Activated T-helper 9 cell treated with anti-CD3 and anti-CD28 coated beads, Interleukin-2, amount 50 U/mL, for 16 hours (primary cell): Measurements from ENCODE around the gene NRL.
"Not testable (repeated sequence)": the region's sequence is repeated elsewhere in the genome, so short reads cannot be mapped to it uniquely, and the experiment has no call there.

Source experiments
- DNase-seq: peaks from one replicate; pipeline ENCODE4 v3.0.0-alpha.2; 2020; ENCODE audit warnings: low read depth

Gene NRL

GRCh38 chr14:24051789-24052655, 62.7 kb downstream of the NRL start, which contains the start of gene CARMIL3:
TSS of gene CARMIL3 (plus strand) at chr14:24052009. CDS start at chr14:24052154, 145 bp downstream.
- peak; percentile 46 for DNase-seq

GRCh38 chr14:24051176-24051788, 63.5 kb downstream of the NRL start:
- no peak for DNase-seq

GRCh38 chr14:24050753-24051152, 64.0 kb downstream of the NRL start:
- DNase-seq = not testable (repeated sequence)

- DNase-seq = not testable (repeated sequence)
Measured at GRCh38 chr14:24049002-24049401, 65.7 kb downstream of the NRL start.

- DNase-seq = no peak
Measured at GRCh38 chr14:24042746-24043145, 72.0 kb downstream of the NRL start.

GRCh38 chr14:24040692-24041091, 74.1 kb downstream of the NRL start:
- DNase-seq = no peak

- DNase-seq = no peak
Measured at GRCh38 chr14:24038686-24039085, 76.1 kb downstream of the NRL start.

GRCh38 chr14:24037658-24038037, 77.1 kb downstream of the NRL start:
- no peak for DNase-seq

- not testable (repeated sequence) for DNase-seq
Measured at GRCh38 chr14:24036963-24037657, 77.6 kb downstream of the NRL start.

- DNase-seq = peak; percentile 47
Measured at GRCh38 chr14:24036169-24036962, 78.4 kb downstream of the NRL start.

GRCh38 chr14:24035769-24036168, 79.0 kb downstream of the NRL start:
- DNase-seq = not testable (repeated sequence)

- no peak for DNase-seq
Measured at GRCh38 chr14:24032727-24033418, 81.9 kb downstream of the NRL start.

GRCh38 chr14:24031331-24031730, 83.4 kb downstream of the NRL start:
- not testable (repeated sequence) for DNase-seq

- not testable (repeated sequence) for DNase-seq
Measured at GRCh38 chr14:24029687-24030086, 85.1 kb downstream of the NRL start.
